PC-9 (cell line): ENCODE measurements around the gene C12orf57. TPM values are rescaled to one million over a fixed set of nuclear protein-coding genes. Genes with fewer than 3 reads are reported as not detected.

Experiments
- BruUV-seq: library from RNA; stranded (reverse); fragments of 400-500 nt; replicated peaks from 2 replicates; lab custom pipeline; 2021; lab: Mats Ljungman, UMichigan
- CTCF ChIA-PET: fragments of 300-600 bp; sonication (Branson Sonifier 250); formaldehyde crosslinking; loops from one replicate; lab custom pipeline; 2022; ENCODE audit warnings: antibody characterized with exemption; lab: Charles Lee
- POLR2A ChIA-PET: fragments of 300-600 bp; sonication (Branson Sonifier 250); formaldehyde crosslinking; loops from one replicate; lab custom pipeline; 2022; ENCODE audit warnings: antibody characterized with exemption; ENCODE audit not compliant: unreplicated experiment; lab: Charles Lee
- DNase-seq, 2 experiments: peaks; one replicate each; pipeline versions ENCODE4 v3.0.0 to v3.0.0-alpha.2; 2015 to 2022; ENCODE audit warnings: mixed read lengths in 1 of 2
- H2AFZ ChIP-seq: fragments of 200-600 bp; sonication (generic); 2 replicates; pipeline ENCODE4 v1.8.1; 2017; ENCODE audit warnings: antibody characterized with exemption
- H3F3A ChIP-seq: fragments of 200-600 bp; sonication (generic); 2 replicates; pipeline ENCODE4 v1.8.1; 2017; ENCODE audit warnings: antibody characterized with exemption, mild to moderate bottlenecking, low read depth; ENCODE audit not compliant: insufficient read depth
- H3K27ac ChIP-seq: fragments of 200-600 bp; sonication (generic); 2 replicates; pipeline ENCODE4 v1.6.1; 2016; ENCODE audit warnings: mixed run types
- H3K27me3 ChIP-seq: fragments of 200-600 bp; sonication (generic); 2 replicates; pipeline ENCODE4 v1.6.1; 2016; ENCODE audit warnings: low read depth, mixed run types; ENCODE audit not compliant: insufficient read depth
- H3K36me3 ChIP-seq: fragments of 200-600 bp; sonication (generic); 2 replicates; pipeline ENCODE4 v1.6.1; 2016; ENCODE audit warnings: low read depth, mixed run types
- H3K4me1 ChIP-seq: fragments of 200-600 bp; sonication (generic); replicated peaks from 2 replicates; pipeline ENCODE4 v1.6.1; 2016; ENCODE audit warnings: mixed run types; ENCODE audit not compliant: insufficient read depth
- H3K4me2 ChIP-seq: fragments of 200-600 bp; sonication (generic); 2 replicates; pipeline ENCODE4 v1.6.1; 2017; ENCODE audit warnings: mixed run types
- H3K4me3 ChIP-seq: fragments of 200-600 bp; sonication (generic); 2 replicates; pipeline ENCODE4 v1.6.1; 2016; ENCODE audit warnings: mixed run types
- H3K79me2 ChIP-seq: fragments of 200-600 bp; sonication (generic); 2 replicates; pipeline ENCODE4 v1.6.1; 2017; ENCODE audit warnings: low read depth, mixed run types
- H3K9me2 ChIP-seq: fragments of 200-600 bp; sonication (generic); 2 replicates; pipeline ENCODE4 v1.8.1; 2017; ENCODE audit warnings: mild to moderate bottlenecking; ENCODE audit not compliant: insufficient read depth
- H3K9me3 ChIP-seq: fragments of 200-600 bp; sonication (generic); 2 replicates; pipeline ENCODE4 v1.8.1; 2016; ENCODE audit warnings: low read depth; ENCODE audit not compliant: insufficient read depth
- H4K20me1 ChIP-seq: fragments of 200-600 bp; sonication (generic); 2 replicates; pipeline ENCODE4 v1.8.1; 2017; ENCODE audit not compliant: insufficient read depth
- CTCF ChIP-seq: fragments of 200-600 bp; sonication (generic); conservative IDR thresholded peaks from 2 replicates; pipeline ENCODE4 v1.6.1; 2017; ENCODE audit warnings: mixed run types, antibody characterized with exemption, mild to moderate bottlenecking, moderate library complexity
- EZH2 ChIP-seq: fragments of 200-600 bp; sonication (generic); IDR thresholded peaks from 2 replicates; pipeline ENCODE4 v1.8.0; 2017; ENCODE audit warnings: antibody characterized with exemption, low read depth
- intact Hi-C: fragments of 100-400 bp; cut with micrococcal nuclease; formaldehyde crosslinking; loops from one replicate; pipeline ENCODE4 v1.10.0; 2022; ENCODE audit not compliant: unreplicated experiment
- total RNA-seq: library from RNA; stranded (reverse); gene quantifications from 2 replicates; pipeline ENCODE4 v1.2.3, GENCODE V29; 2021

C12orf57 gene
- total RNA-seq, 1 experiment from 2014 or later = 198 TPM

GRCh38 chr12:6964605-6965025, 20.8 kb downstream of the C12orf57 start:
- CTCF ChIA-PET = interaction anchor here (0.5 to 2.4 kb wide), 4 partner anchors 19 to 222 kb away, joined by 4 to 37 read pairs (median 12); partner anchors contain the start of genes C12orf57 and RNU7-1
- peaks cover 56% of the 10 kb centered on the region for H3K4me1 ChIP-seq
- no peaks in the 10 kb centered on the region for H3K9me2 ChIP-seq
- BruUV-seq = TSS peak; percentile 58
- intact Hi-C loops = loop anchor here (1.0 to 10.0 kb wide), 8 partner anchors 40 to 350 kb away; partner anchors contain the start of genes C1R, CDCA3, MLF2 and SPSB2
- H3K9me3 ChIP-seq = no peaks in the 10 kb centered on the region
- POLR2A ChIA-PET = interaction anchor here (0.6 to 2.0 kb wide), 4 partner anchors 18 to 875 kb away, joined by 3 to 21 read pairs (median 7); partner anchors contain the start of genes C12orf57 and RNU7-1
- peaks cover 84% of the 10 kb centered on the region for H3F3A ChIP-seq
- peaks cover 30% of the 10 kb centered on the region for H4K20me1 ChIP-seq
- H3K27ac ChIP-seq = peak overlapping the region; percentile 93
- DNase-seq = no peak
- H3K4me2 ChIP-seq = peak overlapping the region; percentile 97
- H3K27me3 ChIP-seq = no peaks in the 10 kb centered on the region
- peaks cover 39% of the 10 kb centered on the region for H3K36me3 ChIP-seq
- TF ChIP-seq EZH2 = no peak
- no peak for TF ChIP-seq CTCF
- no peak overlapping the region for H2AFZ ChIP-seq
- H3K79me2 ChIP-seq = peaks cover 66% of the 10 kb centered on the region
- H3K4me3 ChIP-seq = peak overlapping the region; percentile 98

GRCh38 chr12:6965026-6965661, 21.3 kb downstream of the C12orf57 start:
- H3K27me3 ChIP-seq = no peaks in the 10 kb centered on the region
- BruUV-seq = no TSS peak
- peak; percentile 88 for DNase-seq
- H3K27ac ChIP-seq = peak overlapping the region; percentile 93
- peaks cover 72% of the 10 kb centered on the region for H3K79me2 ChIP-seq
- H2AFZ ChIP-seq = no peak overlapping the region
- H3K9me2 ChIP-seq = no peaks in the 10 kb centered on the region
- ChIA-PET POLR2A (interaction anchor here (0.7 to 2.0 kb wide), 2 partner anchors 21 to 98 kb away, joined by 3 to 21 read pairs; partner anchors contain the start of genes C12orf57 and RNU7-1), CTCF (interaction anchor here (2.0 to 2.4 kb wide), 2 partner anchors 20 to 40 kb away, joined by 15 to 37 read pairs; partner anchors contain the start of genes C12orf57 and RNU7-1)
- H3K4me3 ChIP-seq = peak overlapping the region; percentile 98
- peaks cover 39% of the 10 kb centered on the region for H3K36me3 ChIP-seq
- peaks cover 30% of the 10 kb centered on the region for H4K20me1 ChIP-seq
- peak overlapping the region; percentile 97 for H3K4me2 ChIP-seq
- H3K9me3 ChIP-seq = no peaks in the 10 kb centered on the region
- TF ChIP-seq CTCF = peak; percentile 99
- no peak for TF ChIP-seq EZH2
- H3F3A ChIP-seq = peaks cover 84% of the 10 kb centered on the region
- peaks cover 52% of the 10 kb centered on the region for H3K4me1 ChIP-seq
- intact Hi-C loops = loop anchor here (1.0 to 10.0 kb wide), 7 partner anchors 41 to 350 kb away; partner anchors contain the start of genes C1R, MLF2, SPSB2 and ZNF384

GRCh38 chr12:6965714-6966113, 21.9 kb downstream of the C12orf57 start:
- no TSS peak for BruUV-seq
- Histone ChIP-seq H3F3A (peaks cover 78% of the 10 kb centered on the region), H2AFZ (no peak overlapping the region), H4K20me1 (peaks cover 30% of the 10 kb centered on the region), H3K4me2 (peak overlapping the region; percentile 97), H3K79me2 (peaks cover 74% of the 10 kb centered on the region), H3K4me1 (peaks cover 46% of the 10 kb centered on the region), H3K27me3 (no peaks in the 10 kb centered on the region), H3K4me3 (peak overlapping the region; percentile 98; the same call in 1 of the 2 replicates), H3K9me2 (no peaks in the 10 kb centered on the region), H3K9me3 (no peaks in the 10 kb centered on the region), H3K27ac (peak overlapping the region; percentile 93), H3K36me3 (peaks cover 39% of the 10 kb centered on the region)
- no peak for DNase-seq
- POLR2A ChIA-PET = no interaction called here
- CTCF ChIA-PET = interaction anchor here (2.0 to 2.4 kb wide), 2 partner anchors 21 to 41 kb away, joined by 15 to 37 read pairs; partner anchors contain the start of genes C12orf57 and RNU7-1
- intact Hi-C loops = loop anchor here (1.0 to 10.0 kb wide), 7 partner anchors 41 to 351 kb away; partner anchors contain the start of genes C1R, MLF2, SPSB2 and ZNF384
- TF ChIP-seq EZH2 = no peak
- no peak for TF ChIP-seq CTCF
